Hippocampal formation (tissue), 2 donors: ENCODE results near the gene DPCD.

Experiments used
- DNase-seq, 2 donors: peaks; one replicate each; lab custom pipeline; 2025; lab: John Stamatoyannopoulos, UW

Gene DPCD

DNA sequence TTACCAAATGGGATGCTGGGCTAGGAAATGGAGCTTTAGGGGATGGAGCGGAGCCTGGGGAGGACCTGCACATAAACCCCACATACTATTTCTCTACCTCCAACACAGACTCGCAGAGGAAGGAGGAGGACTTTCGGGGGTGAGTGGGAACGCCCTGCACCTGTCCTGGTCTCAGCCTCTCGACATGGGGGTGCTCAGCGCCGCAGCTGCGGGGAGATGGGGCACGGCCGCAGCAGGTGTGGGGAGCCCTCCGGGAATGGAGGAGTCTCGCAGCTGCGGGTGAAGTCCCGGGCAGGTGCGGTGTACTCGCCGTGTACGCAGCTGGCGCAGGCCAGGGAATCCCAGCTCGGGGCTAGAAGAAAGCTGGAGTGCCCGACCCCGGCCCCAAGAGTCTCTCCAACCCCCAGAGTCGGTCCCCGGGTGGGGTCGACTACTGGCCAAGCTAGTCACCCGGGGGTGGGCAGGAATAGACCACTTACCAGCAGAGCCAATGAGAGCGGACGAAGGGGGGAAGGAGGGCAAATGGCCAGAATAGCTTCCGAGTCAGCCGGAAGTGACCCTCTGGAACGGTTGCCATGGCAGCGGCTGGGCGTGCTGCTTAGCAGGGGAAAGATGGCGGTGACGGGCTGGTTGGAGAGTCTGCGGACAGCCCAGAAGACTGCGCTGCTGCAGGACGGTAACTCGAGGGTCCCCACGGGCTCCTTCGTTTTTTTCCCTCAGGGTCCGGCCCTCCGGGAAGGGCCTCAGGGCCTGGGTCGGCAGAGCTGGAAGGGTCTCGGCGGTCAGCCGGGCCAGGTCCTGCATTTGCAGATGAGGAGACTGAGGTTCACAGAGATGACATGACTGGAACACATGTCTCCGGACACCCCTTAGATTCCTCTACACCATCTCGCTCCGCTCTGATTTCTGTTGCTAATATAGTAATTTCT lies at the start of gene DPCD, which contains the start of gene POLL:
DPCD (plus strand) TSS at position 597 of the 929 bp plus-strand sequence; CDS start at position 613, 16 bp downstream.
POLL (minus strand) TSS at position 533 of the 929 bp plus-strand sequence. CDS start 897 bp downstream, outside the sequence.
- peak; percentile 87 to 91 for DNase-seq

DNA sequence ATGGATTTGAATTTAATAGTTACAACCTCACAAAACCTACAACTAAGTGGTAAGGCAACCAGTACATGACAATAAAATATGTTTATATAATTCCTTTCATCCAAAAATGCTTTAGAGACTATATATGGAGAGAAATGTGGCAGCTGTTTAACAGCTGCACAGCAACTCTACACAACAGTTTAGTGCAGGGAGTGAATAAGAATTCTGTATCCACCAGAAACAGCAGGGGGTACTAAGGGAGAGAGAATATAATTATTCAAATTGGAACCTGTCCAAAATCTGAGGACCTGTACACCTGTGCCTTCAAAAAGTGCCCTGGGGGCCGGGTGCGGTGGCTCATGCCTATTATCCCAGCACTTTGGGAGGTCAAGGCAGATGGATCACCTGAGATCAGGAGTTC lies 49.7 kb upstream of the DPCD start:
- DNase-seq = no peak

DNA sequence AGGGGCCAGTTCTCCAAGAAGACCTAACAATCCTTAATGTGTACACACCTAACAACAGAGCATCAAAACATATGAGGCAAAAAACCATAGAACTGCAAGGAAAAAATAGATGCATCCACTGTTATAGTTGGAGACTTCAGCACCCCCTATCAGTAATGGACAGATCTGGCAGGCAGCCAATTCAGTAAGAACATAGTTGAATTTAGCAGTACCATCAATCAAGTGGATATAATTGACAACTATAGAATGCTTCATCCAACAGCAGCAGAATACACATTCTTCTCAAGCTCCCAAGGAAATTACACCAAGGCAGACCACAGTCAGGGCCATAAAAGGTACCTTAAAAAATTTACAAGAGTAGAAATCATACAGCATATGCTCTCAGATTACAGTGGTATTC lies 42.2 kb upstream of the DPCD start:
- DNase-seq = no peak

DNA sequence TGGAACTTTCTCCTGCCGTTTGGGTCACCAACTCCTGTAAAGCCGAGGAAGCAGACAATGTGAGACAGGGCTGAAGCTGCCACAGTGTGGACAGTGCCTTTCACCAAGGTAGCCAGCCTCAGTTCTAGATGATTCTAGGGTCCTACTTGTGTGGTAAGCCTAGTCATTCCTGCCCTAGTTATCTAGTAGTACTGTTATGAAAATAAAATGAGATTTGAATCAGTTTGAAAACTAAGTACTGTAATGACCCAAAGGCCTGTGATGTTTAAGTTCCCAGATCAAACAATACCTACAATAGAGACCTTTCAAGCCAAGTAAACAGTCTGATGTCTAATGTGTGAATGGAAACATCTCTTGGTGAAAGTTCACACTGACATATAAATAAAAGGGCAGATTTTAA lies 37.2 kb upstream of the DPCD start:
- DNase-seq = no peak

DNA sequence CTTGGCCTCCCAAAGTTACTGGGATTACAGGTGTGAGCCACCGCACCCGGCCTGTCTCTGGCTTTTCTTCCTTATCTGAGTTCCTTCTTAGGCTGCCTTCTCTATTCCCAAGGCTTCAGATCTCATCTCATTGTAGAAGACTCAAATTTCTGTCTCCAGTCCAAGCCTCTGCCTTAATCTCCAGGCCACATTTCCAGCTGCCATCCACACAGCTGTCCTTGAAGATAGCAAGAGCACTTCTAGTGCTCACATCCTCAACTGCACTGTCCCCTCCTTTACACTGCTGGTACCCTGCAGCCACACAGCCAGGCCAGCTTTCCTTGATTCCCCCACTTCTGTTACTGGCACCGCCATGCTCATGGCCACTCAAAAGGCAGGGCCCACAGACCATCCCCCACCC lies 35.7 kb upstream of the DPCD start:
- no peak for DNase-seq

DNA sequence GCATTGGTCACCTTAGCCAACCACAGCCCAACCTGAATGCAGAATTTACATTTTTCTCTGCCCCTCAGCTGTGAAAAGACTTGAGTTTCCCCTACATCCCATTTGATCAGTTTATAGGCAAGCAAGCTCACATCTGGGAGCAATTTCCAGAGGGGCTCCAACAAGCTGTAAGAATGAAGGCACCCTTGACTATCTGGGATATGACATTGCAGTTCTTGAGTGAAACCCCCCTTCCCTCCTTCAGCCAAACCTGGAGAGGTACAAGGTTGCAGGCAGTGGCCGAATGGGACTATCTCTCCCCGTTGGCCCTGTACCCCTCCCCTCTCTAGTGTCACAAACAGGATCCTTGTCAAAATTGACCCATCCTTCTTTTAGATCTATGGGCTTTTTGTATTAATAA lies 30.6 kb upstream of the DPCD start:
- DNase-seq = no peak

DNA sequence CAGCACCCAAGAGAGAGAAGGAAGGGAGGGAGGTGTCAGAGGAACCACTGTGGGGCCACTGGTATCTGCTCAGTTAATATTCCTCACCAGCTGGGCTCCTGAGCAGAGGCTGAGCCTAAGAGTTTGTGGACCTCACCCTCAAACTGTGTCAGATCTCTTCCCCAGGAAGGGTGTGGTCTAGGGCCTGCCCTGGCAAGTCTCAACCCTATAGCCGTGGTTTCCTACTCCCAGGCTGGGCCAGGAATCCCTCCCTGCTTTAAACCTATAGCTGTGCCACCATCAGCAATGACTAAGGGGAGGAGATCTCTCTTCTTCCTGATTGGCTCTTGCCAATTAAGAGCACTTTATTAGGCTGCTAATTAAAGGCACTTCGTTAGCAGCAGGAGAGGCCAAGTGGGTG lies 29.9 kb upstream of the DPCD start:
- no peak for DNase-seq

DNA sequence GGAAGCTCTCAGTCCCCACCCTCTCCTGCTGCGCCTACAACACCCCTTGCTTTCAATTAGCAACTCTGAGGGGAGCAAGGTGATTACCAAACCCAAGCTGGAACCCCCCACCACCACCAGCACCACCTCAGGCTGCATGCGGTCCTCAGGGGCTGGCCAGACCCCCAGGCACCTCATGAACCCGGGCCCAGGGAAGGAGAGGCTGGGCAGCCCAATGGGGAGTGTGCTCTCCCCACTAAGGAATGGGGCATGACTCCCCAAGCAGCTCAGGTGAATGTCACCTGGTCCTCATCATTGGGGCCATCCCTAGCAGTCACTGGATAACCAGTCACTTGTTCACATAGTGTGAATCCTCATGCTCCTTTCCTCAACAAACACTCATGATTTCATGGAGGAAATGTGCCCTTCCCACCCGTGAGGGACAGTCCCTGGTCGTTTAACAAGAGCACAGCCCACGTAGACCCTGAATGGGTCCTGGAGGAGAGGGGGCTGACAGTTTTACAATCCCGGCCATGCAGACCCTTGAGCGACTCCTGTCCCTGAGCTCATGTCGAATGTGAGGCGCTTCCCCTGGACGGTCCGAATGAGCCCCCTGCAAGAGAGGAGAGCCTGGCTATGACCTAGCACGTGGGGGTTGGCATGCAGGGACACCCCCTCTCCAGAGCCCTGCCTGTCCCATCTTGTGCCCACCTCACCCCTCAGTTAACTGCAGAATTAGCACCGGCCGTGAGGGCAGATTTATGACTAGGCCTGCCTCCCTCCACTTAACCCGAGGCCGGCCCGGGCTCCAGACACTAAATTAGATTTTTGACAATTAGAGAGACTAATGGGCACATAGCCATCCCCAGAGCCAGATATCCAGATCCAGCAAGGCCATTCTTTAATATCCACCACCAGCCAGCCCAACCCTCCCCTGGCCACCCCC lies 29.2 kb upstream of the DPCD start:
- DNase-seq = no peak

DNA sequence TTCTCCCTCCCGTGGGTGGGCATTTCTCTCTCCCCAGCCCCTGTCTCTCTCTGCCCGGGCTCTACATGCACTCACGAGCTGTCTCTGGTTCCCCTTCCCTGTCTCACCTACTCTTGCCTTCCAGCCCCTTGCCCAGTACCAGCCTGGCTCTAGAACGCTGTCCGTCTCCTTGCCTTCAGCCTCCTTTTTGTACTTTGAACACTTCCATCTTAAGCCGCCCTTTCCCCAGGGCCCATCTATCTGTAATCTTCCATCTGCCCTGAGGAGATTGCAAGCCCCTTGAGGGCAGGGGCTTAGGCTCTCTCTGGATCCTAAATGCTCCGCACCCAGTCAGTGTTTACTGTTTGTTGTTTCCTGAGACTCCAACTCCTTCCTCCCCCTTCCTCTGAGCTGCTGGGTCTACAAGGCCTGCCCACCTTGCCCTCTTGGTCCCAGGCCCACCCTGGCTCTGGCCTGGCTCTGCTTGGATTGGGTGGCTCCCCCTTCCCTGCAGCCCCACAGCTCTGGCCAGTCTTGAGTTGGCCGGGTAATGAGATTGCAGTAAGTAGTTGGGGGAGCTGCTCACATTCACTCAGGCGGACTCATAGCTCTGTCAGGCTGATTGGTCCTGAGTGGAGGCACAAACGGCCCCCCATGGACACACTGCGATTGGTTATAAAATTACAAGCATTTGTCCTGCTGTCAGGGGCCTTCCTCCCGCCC lies 28.4 kb upstream of the DPCD start:
- DNase-seq = no peak

DNA sequence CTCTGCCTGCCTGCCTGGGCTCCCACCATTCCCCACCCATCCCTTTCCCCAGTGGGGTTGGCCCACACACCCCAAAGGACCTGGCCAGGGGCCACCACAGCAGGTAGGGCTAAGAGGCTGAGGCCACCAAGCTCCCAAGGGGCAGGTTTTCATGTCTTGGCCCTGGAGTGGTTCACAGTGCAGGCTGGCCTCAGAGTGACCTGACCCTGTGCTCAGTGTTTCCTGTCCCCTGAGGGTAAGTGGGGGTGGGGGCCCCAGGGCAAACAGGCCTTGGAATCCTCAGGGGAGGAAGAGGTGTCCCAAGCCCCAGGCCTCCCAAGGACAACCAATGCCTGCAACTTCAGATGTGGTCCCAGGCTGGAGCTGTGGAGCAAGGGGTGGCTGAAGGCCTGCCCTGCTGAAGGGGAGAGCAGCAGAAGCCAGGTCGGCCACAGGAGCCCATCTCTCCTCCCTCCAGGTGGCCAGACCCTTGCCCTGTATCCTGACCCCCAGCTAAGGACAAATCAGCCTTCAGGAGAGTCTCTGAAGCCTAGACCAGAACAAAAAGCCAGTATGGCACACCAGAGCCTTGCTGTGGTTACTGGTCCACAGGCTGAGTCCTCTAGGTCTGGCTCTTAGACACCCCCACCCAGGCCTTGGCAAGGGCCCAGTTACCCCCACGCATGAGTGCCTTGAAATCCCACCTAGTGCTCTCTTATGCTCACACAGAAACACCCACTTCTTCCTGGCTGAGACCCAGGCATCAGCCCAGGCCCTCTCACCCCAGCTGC lies 27.6 kb upstream of the DPCD start:
- no peak for DNase-seq

DNA sequence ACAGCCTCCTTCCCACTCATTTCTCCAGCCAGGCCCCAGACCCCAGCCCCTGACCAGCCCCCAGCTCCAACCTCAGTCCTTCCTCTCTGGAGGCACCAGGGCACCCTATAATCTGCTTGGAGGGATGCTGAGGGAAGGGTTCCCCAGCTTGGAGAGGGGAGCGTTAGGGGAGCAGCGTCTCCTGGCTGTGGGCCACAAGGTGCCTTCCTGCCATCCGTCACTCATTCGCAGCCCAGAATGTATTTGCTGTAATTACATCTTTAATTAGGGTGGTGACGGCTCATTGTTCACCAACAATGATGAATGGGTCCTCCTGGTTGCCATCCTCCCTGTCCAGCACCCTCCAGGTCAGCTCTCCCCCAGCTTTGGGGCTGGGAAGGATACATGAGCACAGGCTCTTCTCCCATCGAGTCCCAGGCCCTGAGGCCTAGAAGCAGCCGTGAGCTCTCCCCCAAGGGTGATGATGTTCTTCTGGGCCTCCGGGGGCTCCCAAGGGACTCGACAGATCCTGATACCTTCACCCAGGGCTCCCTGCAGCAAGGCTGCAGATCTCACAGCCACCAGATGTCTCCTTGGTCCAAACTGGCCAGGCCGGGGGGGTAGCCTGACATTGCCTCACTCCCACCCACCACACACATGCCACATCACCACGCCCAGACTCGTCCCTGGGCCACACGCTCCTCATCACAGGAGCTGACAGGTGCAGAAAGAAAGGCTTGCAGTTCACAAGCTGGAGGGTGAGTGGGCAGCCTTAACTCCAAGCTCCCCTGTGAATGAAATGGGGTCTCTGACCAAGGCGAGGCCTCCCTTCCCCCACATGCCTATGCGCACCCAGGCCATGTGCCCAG lies 26.8 kb upstream of the DPCD start:
- no peak for DNase-seq

DNA sequence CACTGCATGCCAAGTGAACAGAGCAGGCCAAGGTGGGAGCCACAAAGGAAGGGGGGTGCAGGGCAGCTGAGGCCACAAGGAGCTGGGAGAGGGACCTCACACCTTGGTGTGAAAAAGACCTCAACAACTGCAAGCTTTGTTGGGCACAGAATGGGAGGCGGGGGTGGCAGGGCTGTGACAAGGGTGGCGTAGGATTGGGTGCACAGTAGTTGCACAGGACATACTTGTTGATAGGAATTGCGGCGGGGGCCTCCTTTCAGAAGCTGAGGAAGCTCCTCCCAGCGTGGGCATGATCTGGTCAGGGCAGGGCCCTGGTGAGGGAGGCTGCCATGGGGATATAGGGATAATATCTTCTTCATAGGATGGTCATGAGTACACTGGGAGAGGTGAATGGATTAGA lies 25.9 kb upstream of the DPCD start:
- DNase-seq = no peak

DNA sequence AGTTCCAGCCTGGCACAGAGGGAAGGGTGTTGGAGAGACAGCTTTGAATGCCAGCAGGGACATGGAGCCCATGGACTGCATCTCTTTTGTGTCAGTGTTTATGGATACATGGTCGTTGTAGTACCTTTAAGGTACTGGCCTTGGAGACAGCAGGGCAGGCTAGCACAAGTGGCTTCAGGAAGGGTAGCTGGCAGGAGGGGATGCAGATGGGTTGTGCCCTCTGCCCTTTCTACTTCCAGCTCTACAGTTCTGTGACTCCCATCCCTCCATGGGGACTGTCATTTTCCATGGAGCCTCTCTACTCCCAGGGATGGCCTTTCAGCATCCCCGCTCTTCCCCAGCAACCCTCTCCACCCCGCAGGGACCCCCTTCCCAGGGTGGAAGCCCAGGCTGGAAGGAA lies 25.1 kb upstream of the DPCD start:
- DNase-seq = no peak

DNA sequence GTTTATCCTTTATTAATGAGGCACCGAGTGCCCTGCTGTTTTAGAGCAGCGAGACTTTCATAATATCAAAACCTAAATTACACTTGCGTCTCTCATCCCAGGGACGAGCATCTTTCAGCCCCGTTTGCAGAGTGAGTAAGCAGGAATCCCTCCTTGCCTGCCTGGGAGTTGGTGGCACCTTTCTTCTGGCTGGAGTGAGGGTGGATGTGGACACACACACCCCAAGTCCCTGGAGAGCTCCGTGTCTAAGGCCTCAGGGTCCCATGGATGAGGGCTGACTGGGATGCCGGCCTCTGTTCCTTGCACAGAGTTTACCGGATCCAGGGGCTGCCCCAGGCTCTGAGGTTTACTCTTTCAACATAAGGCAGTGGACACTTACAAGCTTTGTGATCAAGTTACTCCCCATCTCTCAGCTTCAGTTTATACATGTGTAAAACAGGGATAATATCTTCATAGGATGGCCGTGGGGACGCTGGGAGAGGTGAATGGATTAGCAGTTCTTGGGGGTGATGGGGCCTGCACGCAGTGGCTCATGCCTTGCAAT lies 24.6 kb upstream of the DPCD start:
- DNase-seq = no peak

DNA sequence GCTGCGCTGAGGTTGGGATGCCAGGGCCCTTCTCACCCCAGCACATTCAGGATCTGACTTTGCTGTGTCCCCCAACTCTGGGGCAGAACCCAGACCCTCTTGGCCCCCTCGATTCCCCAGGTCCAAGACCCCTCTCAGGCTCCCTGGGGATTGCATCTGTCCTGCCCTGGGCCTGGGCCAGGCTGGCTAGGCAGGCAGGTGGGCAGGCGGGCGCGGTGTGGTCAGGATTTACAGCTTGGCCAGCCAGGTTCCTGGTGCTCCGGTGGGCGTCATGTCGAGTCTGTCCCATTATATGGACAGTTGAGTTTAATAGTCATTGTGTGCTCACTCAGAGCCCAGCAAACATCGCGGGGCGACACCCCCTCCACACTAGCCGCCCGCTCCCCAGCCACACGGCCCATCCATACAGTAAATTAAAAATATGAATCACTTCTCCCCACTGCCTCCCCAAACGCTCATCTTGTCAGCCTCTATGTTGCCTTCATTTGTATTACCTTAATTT lies 23.6 kb upstream of the DPCD start:
- DNase-seq = no peak

DNA sequence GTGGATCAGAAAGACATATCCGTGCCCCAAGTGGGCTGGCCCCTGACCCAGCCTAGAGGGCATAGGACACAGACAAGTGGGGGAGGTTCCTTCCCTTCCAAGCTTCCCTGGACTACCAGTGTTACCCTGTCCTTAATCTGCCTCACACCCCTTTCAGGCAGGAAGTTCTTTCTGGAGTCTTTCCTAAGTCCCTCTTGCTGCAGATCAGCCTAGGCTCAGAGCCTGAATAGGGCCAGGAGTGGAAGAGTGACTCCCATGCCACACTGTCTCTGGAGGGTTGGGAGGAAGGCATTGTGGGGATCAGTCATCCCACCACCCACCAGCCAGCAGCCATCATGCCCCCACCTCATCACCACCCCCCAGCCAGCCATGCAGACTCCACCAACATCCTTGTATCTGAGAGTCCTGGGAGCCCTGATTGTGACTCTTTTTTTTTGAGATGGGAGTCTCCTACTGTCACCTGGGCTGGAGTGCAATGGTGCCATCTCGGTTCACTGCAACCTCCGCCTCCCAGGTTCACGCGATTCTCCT lies 22.7 kb upstream of the DPCD start:
- no peak for DNase-seq

DNA sequence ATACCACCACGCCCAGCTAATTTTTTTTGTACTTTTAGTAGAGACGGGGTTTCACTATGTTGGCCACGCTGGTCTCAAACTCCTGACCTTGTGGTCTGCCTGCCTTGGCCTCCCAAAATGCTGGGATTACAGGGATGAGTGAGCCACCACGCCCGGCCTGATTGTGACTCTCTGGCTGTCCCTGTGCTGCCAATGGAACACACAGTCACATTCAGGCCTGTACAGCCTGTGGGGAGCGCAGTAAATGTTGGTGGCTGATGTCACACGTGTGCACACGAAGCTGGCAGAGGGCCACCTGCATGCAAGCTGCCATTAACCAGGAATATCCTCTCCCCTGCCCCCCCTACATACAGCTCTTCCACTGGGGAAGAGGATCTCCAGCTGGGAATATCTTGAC lies 22.2 kb upstream of the DPCD start:
- no peak for DNase-seq

DNA sequence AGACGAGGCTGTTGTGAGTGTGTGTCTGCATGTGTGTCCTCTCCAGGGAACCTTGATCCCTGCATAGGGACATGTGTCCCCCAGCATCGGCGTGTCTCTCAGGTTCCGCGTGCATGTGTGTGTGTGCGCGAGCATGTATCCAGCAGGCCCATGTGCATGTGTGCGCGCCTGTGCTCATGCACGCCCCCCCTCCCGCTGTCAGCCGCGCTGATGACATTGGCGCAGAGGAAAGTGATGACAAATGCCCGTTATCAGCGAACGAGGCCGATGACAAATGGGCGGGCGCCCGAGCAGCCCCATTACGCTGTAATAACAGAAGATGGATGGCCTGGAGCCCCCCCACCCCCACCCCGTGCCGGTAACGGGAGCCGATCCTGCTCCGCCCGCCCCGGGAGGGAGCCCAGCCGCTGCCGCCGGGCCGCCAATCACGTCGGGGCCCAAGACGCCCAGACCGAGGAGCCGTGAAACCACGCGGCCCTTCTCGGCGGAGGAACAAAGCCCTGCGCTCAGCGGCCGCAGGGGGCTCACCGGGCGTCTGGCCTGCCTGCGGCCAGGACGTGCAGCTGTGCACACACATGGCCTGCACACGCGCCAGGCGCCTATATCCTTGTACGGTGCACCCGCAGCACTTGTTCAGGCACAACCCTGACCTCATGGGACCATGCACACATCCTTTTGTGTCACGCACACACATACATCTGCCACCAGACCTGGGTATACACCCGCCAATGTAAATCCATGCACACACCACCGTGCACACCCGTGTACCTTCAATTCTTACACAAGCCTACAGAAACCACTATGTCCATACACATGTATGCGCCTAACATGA lies 21.6 kb upstream of the DPCD start:
- DNase-seq = no peak
